ES-I3 (cell line): ENCODE measurements around the gene RDX.
A peak's percentile ranks its signal among the peaks of the same experiment; 100 is the strongest.

Source experiments
- H3K36me3 ChIP-seq: 2 replicates; pipeline ENCODE4 v1.6.1; 2013; ENCODE audit warnings: mild to moderate bottlenecking, low read length, control low read depth, moderate library complexity; ENCODE audit not compliant: insufficient read depth
- H3K4me1 ChIP-seq: 2 replicates; pipeline ENCODE4 v1.6.1; 2013; ENCODE audit warnings: mild to moderate bottlenecking, control low read depth, low read length; ENCODE audit not compliant: insufficient read depth
- H3K9ac ChIP-seq: 2 replicates; pipeline ENCODE4 v1.6.1; 2013; ENCODE audit warnings: low read depth, mild to moderate bottlenecking, low read length, moderate library complexity
- H3K9me3 ChIP-seq: 2 replicates; pipeline ENCODE4 v1.6.1; 2013; ENCODE audit warnings: mild to moderate bottlenecking, low read length, moderate library complexity; ENCODE audit not compliant: control insufficient read depth, insufficient read depth

Gene RDX

DNA sequence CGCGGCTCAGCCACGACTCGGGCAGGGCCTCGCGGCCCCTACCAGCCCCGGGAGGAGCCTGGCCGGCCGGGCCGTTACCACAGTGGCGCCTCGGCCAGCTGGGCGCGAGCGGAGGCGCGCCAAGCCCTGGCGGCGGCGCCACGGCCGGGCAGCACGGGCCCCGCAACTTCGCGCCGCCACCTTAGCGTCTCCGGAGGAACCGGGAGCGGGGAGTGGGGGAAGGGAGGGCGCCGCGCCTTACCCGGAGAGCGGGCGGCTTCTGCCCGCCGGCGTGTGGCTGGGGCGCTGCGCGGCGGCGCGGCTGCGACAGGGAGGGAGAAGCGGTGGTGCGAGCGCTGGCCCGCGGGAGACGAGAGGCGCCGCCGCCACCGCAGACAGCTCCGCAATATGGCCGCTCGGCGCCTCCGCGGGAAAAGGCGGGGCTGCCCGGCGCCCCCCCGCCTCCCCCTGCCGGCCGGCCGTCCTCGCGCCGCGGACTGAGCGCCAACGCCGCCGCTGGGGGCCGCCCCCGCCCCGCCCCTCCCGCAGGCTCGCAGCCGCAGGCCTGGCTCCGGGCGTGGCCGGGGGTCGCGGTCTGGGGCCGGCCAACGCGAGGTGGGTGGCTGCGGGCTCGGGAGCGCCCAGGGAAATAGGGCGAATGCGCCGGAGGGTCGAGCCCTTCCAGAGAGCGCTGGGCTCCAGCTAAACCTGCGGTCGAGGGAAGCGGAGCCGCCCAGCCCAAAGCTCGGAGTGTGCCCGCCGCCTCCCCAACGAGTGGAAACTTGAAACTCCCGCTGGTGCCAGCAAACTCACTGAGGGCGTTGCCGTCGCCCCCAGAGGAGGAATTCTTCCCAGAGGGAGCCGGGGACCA is at the start of gene RDX:
RDX (minus strand) TSS at position 389 of the 850 bp plus-strand sequence. CDS start 16,922 bp downstream, outside the sequence.
- peaks cover 16% of the 10 kb centered on the region for H3K4me1 ChIP-seq
- H3K36me3 ChIP-seq = no peaks in the 10 kb centered on the region
- peak within 1 kb of the TSS; percentile 91 for H3K9ac ChIP-seq
- H3K9me3 ChIP-seq = no peaks in the 10 kb centered on the region

DNA sequence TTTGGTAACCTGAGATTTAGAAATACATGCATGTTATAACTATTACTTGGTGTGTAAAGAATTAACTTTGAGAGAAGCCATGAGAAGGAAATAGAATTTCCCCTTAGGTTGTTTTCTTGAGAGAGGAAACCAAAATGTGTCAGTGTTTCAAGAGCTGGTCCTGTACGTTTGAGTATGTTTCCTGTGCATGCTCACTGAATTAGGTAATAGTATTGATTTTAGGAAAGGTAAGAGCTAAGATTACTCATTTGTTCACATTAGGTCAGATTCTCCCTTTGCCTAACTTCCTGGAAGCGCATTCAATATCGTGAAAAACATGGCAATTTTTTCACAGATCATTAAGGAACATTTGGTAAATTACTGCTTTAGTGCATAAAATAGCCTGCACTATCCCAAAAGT is 49.3 kb upstream of the RDX start:
- Histone ChIP-seq H3K4me1 (0 out of 2 replicates have a peak, but pooled peaks cover 6% of the 10 kb centered on the region), H3K36me3 (no peaks in the 10 kb centered on the region), H3K9ac (no peak overlapping the region), H3K9me3 (no peaks in the 10 kb centered on the region)

DNA sequence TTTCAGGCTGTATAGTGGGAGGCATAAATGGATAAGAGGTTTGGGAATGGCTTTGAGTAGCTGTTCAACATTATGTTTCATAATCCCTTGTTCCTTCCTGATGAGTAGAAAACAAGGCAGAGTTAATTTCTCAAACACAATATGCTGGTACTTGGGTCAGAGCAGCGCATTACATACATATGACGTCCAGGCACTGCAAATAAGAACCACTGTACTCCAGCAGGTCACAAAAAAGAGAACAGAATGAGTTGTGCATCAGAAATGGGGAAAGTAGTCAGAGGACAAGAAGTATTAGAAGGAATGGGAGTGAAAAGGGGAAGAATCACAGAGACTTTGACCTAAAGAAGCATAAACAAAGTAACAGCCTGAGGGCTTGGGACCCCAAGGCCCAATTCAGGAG is 44.0 kb upstream of the RDX start:
- H3K36me3 ChIP-seq = no peaks in the 10 kb centered on the region
- H3K9ac ChIP-seq = no peak overlapping the region
- 0 out of 2 replicates have a peak, but pooled peaks cover 6% of the 10 kb centered on the region for H3K4me1 ChIP-seq
- H3K9me3 ChIP-seq = no peaks in the 10 kb centered on the region

DNA sequence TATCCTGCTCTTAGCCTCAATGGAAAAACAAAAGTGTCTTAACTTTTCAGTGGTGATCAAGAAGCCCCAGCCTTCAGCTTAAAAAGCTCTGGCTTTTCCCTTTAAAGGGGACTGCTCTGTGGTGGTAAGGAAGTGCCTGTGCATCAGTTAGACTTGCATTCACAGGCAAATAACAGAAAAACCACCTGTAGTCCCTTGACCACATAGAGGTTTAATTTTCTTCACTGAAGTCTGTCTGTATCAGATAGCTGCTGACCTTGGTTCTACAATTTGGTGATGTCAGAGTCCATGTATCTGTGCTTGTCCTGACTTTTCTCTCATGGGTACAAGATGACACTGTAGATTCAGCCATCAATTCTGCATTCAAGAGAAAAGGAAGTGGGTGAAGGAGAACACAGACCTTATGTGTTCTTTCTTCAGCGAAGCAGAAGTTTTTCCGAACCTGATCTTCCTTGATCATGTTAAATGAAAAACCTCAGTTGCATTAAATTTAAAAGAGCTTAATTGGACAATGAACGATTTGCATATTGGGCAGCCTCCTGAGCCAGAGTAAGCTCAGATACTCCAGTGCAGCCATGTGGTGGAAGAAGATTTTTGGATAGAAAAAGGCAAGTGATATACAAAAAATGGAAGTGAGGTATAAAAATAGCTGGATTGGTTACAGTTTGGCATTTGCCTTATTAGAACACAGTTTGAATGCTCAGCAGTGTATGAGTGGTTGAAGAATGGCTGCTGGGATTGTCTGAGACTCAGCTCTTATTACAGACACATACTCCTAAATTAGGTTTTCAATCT is 43.2 kb upstream of the RDX start:
- H3K36me3 ChIP-seq = no peaks in the 10 kb centered on the region
- H3K4me1 ChIP-seq = 0 out of 2 replicates have a peak, but pooled peaks cover 6% of the 10 kb centered on the region
- no peak overlapping the region for H3K9ac ChIP-seq
- no peaks in the 10 kb centered on the region for H3K9me3 ChIP-seq

DNA sequence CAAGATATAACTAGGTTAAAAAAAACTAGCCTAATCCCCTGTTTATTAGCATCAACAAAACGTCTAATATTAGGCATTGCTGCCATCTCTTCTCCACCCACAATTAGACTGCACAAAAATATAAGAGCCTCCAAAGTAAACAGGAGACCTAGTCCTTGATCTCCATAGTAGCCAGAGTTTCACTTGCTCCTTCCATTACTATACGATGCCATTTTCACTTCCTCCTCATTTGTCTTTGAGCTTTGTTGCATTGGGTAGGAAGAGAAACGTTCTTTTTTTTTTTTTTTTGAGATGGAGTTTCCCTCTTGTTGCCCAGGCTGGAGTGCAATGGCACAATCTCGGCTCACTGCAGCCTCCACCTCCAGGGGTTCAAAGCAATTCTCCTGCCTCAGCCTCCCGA is 42.3 kb upstream of the RDX start:
- H3K4me1 ChIP-seq = 0 out of 2 replicates have a peak, but pooled peaks cover 6% of the 10 kb centered on the region
- no peaks in the 10 kb centered on the region for H3K36me3 ChIP-seq
- H3K9me3 ChIP-seq = no peaks in the 10 kb centered on the region
- H3K9ac ChIP-seq = no peak overlapping the region

DNA sequence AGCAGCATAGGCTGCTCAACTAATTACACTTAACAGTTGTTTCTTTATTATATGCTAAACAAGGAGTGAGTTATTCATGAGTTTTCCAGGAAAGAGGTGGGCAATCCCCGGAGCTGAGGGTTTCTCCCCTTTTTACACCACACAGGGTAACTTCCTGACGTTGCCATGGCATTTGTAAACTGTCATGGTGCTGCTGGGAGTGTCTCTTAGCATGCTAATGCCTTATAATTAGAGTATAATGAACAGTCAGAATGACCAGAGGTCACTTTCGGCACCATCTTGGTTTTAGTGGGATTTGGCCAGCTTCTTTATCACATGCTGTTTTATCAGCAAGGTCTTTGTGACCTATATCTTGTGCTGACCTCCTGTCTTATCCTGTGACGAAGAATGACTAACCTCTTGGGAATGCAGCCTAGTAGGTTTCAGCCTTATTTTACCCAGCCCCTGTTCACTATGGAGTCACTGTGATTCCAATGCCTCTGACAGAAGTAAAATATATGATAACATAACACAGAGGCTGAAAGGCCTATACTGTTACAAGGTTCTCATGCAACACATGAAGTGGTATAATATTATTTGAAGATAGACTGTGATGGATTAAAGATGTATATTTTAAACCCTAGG is 41.3 kb upstream of the RDX start:
- Histone ChIP-seq H3K4me1 (0 out of 2 replicates have a peak, but pooled peaks cover 6% of the 10 kb centered on the region), H3K9me3 (peaks cover 3% of the 10 kb centered on the region; the same call in 1 of the 2 replicates), H3K9ac (peak overlapping the region; percentile 0; the same call in 1 of the 2 replicates), H3K36me3 (no peaks in the 10 kb centered on the region)

DNA sequence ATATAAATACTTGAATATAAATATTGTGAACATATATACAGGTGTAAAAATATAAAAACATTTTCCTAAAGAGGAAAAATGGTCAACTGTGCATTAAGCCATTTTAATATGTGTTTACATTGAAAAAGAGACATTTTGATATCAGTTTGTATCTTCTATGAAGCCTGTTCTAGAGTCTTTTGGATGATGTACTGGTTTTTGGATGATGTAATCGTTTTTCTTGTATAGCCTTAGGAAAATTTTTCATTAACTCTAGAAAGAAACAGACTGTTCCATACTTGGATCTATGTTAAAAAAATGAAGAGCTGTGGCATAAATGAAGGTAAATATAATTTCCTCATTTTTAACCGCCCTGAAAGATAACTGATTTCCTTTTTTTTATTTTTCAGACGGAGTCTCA is 39.6 kb upstream of the RDX start:
- 0 out of 2 replicates have a peak, but pooled peaks cover 6% of the 10 kb centered on the region for H3K4me1 ChIP-seq
- no peaks in the 10 kb centered on the region for H3K36me3 ChIP-seq
- H3K9ac ChIP-seq = no peak overlapping the region
- H3K9me3 ChIP-seq = peaks cover 12% of the 10 kb centered on the region

DNA sequence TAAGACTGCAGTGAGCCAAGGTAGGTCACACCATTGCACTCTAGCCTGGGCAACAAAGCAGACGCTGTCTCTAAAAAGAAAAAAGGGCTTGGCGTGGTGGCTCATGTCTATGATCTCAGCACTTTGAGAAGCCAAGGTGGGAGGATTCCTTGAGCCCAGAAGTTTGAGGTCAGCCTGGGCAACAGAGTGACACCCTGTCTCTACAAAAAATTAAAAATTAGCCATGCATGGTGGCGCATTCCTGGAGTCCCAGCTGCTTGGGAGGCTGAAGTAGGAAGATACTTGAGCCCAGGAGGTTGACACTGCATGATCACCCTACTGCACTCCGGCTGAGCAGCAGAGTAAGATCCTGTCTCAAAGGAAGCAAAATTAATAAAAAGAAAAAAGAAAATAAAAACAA is 38.9 kb upstream of the RDX start:
- Histone ChIP-seq H3K9ac (no peak overlapping the region), H3K4me1 (0 out of 2 replicates have a peak, but pooled peaks cover 6% of the 10 kb centered on the region), H3K9me3 (peaks cover 18% of the 10 kb centered on the region), H3K36me3 (no peaks in the 10 kb centered on the region)

DNA sequence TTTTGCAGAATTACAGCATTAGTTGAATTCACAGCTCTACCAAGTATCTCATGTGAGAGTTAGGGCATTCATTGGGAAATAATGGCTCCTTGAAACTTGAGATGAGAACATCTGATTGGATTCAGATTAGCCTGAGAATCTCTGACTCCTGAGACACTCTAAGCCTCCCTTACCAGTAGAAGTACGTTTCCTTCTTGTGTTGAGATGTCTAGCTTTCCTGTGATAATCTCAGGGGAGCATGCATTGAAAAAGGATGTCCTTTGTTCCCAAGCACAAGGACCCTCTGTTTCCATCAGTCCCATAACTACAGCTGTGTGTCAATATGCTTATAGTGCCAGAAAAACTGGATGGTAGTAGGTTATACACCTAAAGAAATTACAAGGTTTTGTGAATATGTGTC is 35.2 kb upstream of the RDX start:
- peaks cover 21% of the 10 kb centered on the region for H3K9me3 ChIP-seq
- no peaks in the 10 kb centered on the region for H3K36me3 ChIP-seq
- no peak overlapping the region for H3K9ac ChIP-seq
- peaks cover 4% of the 10 kb centered on the region; the same call in 1 of the 2 replicates for H3K4me1 ChIP-seq

DNA sequence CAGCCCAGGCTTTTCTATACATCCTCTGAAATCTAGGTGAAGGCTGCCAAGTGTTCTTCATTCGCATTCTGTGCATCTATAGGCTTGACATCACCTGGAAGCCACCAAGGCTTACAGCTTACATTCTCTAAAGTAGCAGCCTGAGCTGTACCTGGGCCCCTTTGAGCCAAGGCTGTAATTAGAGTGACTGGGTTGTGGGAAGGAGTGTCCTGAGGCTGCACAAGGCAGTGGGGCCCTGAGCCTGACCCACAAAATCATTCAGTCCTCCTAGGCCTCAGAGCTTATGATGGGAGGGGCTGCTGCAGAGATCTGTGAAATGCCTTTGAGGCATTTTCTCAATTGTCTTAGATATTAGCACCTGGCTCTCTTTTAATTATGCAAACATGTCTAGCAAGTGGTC is 33.0 kb upstream of the RDX start:
- Histone ChIP-seq H3K36me3 (no peaks in the 10 kb centered on the region), H3K9me3 (peaks cover 21% of the 10 kb centered on the region), H3K9ac (no peak overlapping the region), H3K4me1 (peaks cover 4% of the 10 kb centered on the region; the same call in 1 of the 2 replicates)

DNA sequence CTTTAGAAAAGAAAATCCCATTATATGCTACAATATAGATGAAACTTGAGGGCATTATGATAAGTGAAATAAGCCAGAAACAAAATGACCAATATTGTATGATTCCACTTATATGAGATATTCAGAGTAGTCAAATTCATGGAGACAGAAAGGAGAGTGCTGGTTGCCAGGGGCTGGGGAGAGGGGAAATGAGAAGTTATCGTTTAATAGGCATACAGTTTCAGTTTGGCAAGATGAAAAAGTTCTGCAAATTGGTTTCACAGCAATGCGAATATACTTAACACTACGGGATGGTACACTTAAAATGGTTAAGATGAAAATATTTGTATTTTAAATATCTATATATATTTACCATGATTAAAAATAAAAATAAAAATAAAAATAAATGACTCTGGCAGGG is 31.1 kb upstream of the RDX start:
- H3K9ac ChIP-seq = no peak overlapping the region
- H3K36me3 ChIP-seq = no peaks in the 10 kb centered on the region
- peaks cover 18% of the 10 kb centered on the region; the same call in 1 of the 2 replicates for H3K9me3 ChIP-seq
- H3K4me1 ChIP-seq = peaks cover 4% of the 10 kb centered on the region; the same call in 1 of the 2 replicates

DNA sequence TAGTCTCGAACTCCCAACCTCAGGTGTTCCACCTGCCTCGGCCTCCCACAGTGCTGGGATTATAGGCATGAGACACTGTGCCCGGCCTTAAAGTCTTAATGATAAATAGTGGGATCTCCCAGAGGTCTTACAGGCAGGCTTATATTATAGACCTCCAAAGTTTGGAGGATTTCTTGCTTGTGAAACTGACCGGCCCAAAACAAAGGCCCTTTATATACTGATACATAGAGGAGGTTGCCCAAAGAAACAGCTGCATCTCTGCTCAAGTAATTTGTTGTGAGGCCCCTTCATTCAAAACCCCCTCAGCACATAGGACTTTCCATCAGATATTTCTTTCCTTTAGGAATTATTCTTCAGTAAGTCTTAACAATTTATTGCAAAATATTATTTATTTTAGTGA is 27.4 kb upstream of the RDX start:
- no peaks in the 10 kb centered on the region for H3K36me3 ChIP-seq
- no peaks in the 10 kb centered on the region for H3K9me3 ChIP-seq
- H3K9ac ChIP-seq = no peak overlapping the region
- H3K4me1 ChIP-seq = peaks cover 4% of the 10 kb centered on the region; the same call in 1 of the 2 replicates

DNA sequence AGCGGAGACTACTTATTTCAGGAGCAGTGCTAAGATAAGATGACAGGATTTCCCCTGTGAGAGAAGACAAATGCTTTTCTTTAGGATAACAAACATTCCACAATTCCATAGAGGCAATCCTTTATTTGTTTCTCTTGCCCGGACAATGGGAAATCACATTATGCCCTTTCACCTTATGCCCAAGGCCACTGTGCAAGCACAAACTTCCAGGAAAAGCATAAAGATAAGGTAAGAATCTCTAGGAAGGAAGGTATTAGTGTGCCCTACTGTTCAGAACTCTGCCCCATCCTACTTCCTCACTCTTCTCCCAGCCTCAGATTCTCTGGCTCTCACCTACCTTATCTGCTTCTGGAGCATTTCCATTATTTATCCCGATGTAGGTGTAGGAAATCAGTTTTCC is 23.1 kb upstream of the RDX start:
- no peaks in the 10 kb centered on the region for H3K9me3 ChIP-seq
- H3K9ac ChIP-seq = no peak overlapping the region
- peaks cover 3% of the 10 kb centered on the region; the same call in 1 of the 2 replicates for H3K4me1 ChIP-seq
- no peaks in the 10 kb centered on the region for H3K36me3 ChIP-seq
